Sigmoid colon (tissue), 4 donors: ENCODE data around the gene TXNDC5.

Experiments used
- EP300 ChIP-seq, 4 donors: sonication (generic); formaldehyde crosslinking; IDR thresholded peaks; one replicate each; pipeline ENCODE4 v1.6.1; 2017; ENCODE audit warnings: antibody characterized with exemption in 4 of 4
- POLR2A ChIP-seq, 2 donors: fragments of 450-650 bp; IDR thresholded peaks; one replicate each; pipeline ENCODE4 v1.6.1; 2016; ENCODE audit warnings: antibody characterized with exemption in 2 of 2, mild to moderate bottlenecking in 2 of 2, moderate library complexity in 2 of 2
- POLR2AphosphoS5 ChIP-seq, 4 donors: sonication (generic); formaldehyde crosslinking; IDR thresholded peaks; one replicate each; pipeline ENCODE4 v1.6.1; 2017; ENCODE audit warnings: antibody characterized with exemption in 4 of 4
- TF ChIP-seq, protein P1 (sequence below), 4 experiments: fragments of 450-650 bp in 3 of 4; fragments of 200-600 bp in 1 of 4; IDR thresholded peaks; one replicate each; pipeline ENCODE4 v1.5.1; 2016 to 2019; ENCODE audit warnings: antibody characterized with exemption in 4 of 4, mild to moderate bottlenecking in 3 of 4, moderate library complexity in 2 of 4

DNA sequence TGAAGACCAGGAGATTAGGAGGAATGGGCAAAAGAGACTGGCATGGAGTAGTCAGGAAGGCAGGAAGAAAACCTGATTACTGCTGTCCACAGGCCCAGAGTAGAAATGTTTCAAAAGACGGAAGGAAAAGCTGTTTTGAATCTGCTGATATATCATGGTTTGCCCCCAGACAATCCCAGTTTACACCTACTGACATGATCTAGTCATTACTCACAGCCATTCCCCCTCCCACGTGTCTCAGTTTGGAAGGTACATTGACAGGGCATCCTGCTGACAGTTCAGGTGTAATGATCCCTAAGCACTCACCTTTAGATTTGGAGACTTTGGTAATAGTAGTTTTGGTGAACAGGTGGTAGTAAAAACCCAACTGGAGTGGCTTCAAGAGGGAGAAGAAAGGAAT is 9.8 kb upstream of the TXNDC5 start:
- TF ChIP-seq, protein P1, sequence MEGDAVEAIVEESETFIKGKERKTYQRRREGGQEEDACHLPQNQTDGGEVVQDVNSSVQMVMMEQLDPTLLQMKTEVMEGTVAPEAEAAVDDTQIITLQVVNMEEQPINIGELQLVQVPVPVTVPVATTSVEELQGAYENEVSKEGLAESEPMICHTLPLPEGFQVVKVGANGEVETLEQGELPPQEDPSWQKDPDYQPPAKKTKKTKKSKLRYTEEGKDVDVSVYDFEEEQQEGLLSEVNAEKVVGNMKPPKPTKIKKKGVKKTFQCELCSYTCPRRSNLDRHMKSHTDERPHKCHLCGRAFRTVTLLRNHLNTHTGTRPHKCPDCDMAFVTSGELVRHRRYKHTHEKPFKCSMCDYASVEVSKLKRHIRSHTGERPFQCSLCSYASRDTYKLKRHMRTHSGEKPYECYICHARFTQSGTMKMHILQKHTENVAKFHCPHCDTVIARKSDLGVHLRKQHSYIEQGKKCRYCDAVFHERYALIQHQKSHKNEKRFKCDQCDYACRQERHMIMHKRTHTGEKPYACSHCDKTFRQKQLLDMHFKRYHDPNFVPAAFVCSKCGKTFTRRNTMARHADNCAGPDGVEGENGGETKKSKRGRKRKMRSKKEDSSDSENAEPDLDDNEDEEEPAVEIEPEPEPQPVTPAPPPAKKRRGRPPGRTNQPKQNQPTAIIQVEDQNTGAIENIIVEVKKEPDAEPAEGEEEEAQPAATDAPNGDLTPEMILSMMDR (IDR thresholded peaks at IDR 0.05): no peak
- TF ChIP-seq EP300 (IDR thresholded peaks at IDR 0.05) (no peak), POLR2A (IDR thresholded peaks at IDR 0.05) (no peak), POLR2AphosphoS5 (IDR thresholded peaks at IDR 0.05) (no peak)
